ENCODE measurements around the gene ETS1. TPM values are rescaled to one million over a fixed set of nuclear protein-coding genes. Genes with fewer than 3 reads are reported as not detected.

The ETS1 gene
- total and polyA plus RNA-seq, 4 donors, result 20.7 to 154 (median 78.7) TPM

DNA sequence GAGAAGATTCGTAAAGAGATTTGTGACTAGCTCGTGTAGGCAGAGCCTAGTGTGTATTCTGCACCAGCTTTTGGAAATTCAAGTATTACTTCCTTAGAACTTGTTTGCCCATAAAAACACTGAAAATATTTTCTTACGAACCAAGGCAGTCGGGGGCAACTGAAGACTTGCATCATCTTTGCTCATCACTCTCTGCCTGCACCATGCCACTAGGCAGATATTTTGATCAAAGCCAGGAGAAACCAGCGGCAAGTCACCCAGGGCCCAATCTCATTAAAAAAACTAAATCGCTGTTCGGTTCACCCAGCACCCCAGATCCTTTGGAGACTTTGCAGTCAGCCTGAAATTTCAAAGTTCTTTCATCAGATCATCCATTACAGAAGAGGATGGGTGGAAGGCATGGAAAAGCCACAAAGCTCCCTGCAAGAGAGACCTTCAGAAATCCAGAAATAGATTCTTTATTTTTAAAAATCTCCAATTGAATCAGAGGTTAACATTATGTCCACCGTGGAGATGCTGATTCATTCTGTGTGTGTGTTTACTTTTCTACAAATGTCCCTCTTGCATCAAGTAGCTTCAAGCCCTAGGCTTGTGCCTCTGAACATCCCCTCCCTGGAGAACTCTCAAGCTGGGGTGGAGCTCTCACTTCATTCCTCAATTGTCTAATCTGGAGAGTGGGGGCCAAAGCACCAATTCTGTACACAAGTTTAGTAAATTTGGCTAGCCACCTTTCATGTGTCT is 78.4 kb downstream of the ETS1 start:
- H3K27ac ChIP-seq (ENCODE audit: low read depth in 1 of 2, low read length in 1 of 2), result peak overlapping the region; percentile 45 to 88
- TF ChIP-seq, protein P1, sequence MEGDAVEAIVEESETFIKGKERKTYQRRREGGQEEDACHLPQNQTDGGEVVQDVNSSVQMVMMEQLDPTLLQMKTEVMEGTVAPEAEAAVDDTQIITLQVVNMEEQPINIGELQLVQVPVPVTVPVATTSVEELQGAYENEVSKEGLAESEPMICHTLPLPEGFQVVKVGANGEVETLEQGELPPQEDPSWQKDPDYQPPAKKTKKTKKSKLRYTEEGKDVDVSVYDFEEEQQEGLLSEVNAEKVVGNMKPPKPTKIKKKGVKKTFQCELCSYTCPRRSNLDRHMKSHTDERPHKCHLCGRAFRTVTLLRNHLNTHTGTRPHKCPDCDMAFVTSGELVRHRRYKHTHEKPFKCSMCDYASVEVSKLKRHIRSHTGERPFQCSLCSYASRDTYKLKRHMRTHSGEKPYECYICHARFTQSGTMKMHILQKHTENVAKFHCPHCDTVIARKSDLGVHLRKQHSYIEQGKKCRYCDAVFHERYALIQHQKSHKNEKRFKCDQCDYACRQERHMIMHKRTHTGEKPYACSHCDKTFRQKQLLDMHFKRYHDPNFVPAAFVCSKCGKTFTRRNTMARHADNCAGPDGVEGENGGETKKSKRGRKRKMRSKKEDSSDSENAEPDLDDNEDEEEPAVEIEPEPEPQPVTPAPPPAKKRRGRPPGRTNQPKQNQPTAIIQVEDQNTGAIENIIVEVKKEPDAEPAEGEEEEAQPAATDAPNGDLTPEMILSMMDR (IDR thresholded peaks at IDR 0.05; ENCODE audit: control extremely low read depth, extremely low read depth), result no peak
- H3K4me1 ChIP-seq (ENCODE audit: control insufficient read depth in 5 of 5, insufficient read depth in 5 of 5, low read length in 5 of 5), result peaks cover 8 to 58% (median 26%) of the 10 kb centered on the region in 5 donors
- no peaks in the 10 kb centered on the region for H3K9me3 ChIP-seq (ENCODE audit: control insufficient read depth in 4 of 4, insufficient read depth in 3 of 4, low read length in 3 of 4)
- DNase-seq, result no peak
- peak; percentile 13 for ATAC-seq (ENCODE audit: insufficient read depth, low FRiP score)
- H3K9ac ChIP-seq (ENCODE audit: insufficient read depth in 1 of 2, low read length in 2 of 2), result no peak overlapping the region
- WGBS, 2 donors, result 55 to 64% methylated on average over 8 of the region's 8 CpGs
- H3K27me3 ChIP-seq (ENCODE audit: control insufficient read depth in 3 of 3, insufficient read depth in 3 of 3, low read length in 2 of 3), result no peaks in the 10 kb centered on the region
- H3K4me3 ChIP-seq, result no peak overlapping the region
- peaks cover 4 to 13% (median 8%) of the 10 kb centered on the region in 4 donors for H3K36me3 ChIP-seq (ENCODE audit: control insufficient read depth in 4 of 4, insufficient read depth in 4 of 4, low read length in 4 of 4)

DNA sequence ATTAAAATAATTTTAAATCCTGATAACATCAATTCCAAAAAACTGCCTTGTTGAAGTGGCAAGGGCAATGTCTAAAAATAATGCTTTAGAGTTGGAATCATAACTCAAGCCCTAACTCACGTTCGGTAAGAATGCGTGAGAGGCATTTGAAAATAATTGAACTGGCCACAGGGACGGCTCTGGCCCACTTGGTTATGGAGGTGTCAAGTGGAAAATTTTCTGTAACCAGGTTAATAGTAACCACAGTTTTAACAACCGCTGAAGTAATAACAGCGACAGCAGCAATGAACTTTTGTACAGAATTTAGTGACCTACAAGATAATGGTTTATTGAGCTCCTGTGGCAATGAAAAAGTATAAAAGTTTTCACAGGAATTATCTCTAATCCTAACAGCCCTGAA is 79.4 kb downstream of the ETS1 start:
- Histone ChIP-seq H3K4me3 (no peak overlapping the region), H3K4me1 (ENCODE audit: control insufficient read depth in 5 of 5, insufficient read depth in 5 of 5, low read length in 5 of 5) (peaks cover 11 to 63% (median 29%) of the 10 kb centered on the region in 5 donors), H3K9me3 (ENCODE audit: control insufficient read depth in 4 of 4, insufficient read depth in 3 of 4, low read length in 3 of 4) (no peaks in the 10 kb centered on the region), H3K36me3 (ENCODE audit: control insufficient read depth in 4 of 4, insufficient read depth in 4 of 4, low read length in 4 of 4) (peaks cover 2 to 12% (median 5%) of the 10 kb centered on the region in 4 donors), H3K27ac (ENCODE audit: low read depth in 1 of 2, low read length in 1 of 2) (peak overlapping the region; percentile 88 to 94), H3K9ac (ENCODE audit: insufficient read depth in 1 of 2, low read length in 2 of 2) (no peak overlapping the region), H3K27me3 (ENCODE audit: control insufficient read depth in 3 of 3, insufficient read depth in 3 of 3, low read length in 2 of 3) (no peaks in the 10 kb centered on the region)
- TF ChIP-seq, protein P1 (IDR thresholded peaks at IDR 0.05; ENCODE audit: control extremely low read depth, extremely low read depth), result no peak
- 41 to 63% methylated on average over 6 of the region's 6 CpGs for WGBS, 2 donors
- DNase-seq, result no peak
- no peak for ATAC-seq (ENCODE audit: insufficient read depth, low FRiP score)

DNA sequence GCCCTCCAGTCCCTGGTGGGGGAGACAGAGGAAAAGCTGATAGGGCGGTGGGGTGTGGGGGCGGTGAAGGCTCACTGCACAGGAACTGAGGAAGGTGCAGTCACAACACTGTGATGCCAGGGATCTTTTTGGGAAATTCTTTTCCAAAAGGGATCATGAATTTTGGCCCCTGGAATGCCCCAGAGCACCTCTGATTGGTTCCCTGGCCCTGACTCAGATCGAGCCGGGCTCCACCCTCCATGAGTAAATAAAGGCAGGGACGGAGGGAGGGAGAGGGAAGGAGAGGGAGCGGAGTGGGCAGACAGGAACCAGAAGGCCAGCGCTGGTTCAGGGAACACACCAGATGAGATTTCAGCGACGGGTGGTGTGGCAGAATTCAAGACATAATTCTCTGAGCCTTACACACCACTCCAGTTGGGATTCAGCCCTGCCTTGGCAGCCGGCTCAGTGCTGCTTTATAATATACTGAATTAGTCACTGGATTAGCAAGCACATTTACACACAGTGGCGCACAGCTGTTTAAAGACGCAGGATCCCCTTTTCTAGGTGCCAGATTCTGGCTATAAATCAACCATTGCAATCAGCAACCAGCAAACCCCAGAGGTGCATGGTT is 80.3 kb downstream of the ETS1 start:
- peak; percentile 69 to 79 (median 72) for DNase-seq
- Histone ChIP-seq H3K27me3 (ENCODE audit: control insufficient read depth in 3 of 3, insufficient read depth in 3 of 3, low read length in 2 of 3) (no peaks in the 10 kb centered on the region), H3K4me3 (no peak overlapping the region), H3K27ac (ENCODE audit: low read depth in 1 of 2, low read length in 1 of 2) (peak overlapping the region; percentile 88 to 94), H3K4me1 (ENCODE audit: control insufficient read depth in 5 of 5, insufficient read depth in 5 of 5, low read length in 5 of 5) (peaks cover 11 to 70% (median 35%) of the 10 kb centered on the region in 5 donors), H3K9ac (ENCODE audit: insufficient read depth in 1 of 2, low read length in 2 of 2) (peak overlapping the region in 1 of 2 donors; percentile 17), H3K36me3 (ENCODE audit: control insufficient read depth in 4 of 4, insufficient read depth in 4 of 4, low read length in 4 of 4) (peaks cover 2 to 6% (median 5%) of the 10 kb centered on the region in 4 donors), H3K9me3 (ENCODE audit: control insufficient read depth in 4 of 4, insufficient read depth in 3 of 4, low read length in 3 of 4) (no peaks in the 10 kb centered on the region)
- 9 to 13% methylated on average over 12 of the region's 12 CpGs for WGBS, 2 donors
- peak; percentile 86 for ATAC-seq (ENCODE audit: insufficient read depth, low FRiP score)
- TF ChIP-seq, protein P1 (IDR thresholded peaks at IDR 0.05; ENCODE audit: control extremely low read depth, extremely low read depth), result no peak

Data from lung (tissue), 12 donors.